ENCODE measurements around the gene METTL25B. TPM values are rescaled to one million over a fixed set of nuclear protein-coding genes. Genes with fewer than 3 reads are reported as not detected.
A peak's percentile ranks its signal among the peaks of the same experiment; 100 is the strongest.

METTL25B gene
- total RNA-seq, 1 experiment from 2014 or later = 46.0 TPM

- CTCF ChIA-PET = interaction anchor here (0.5 to 47.2 kb wide), 7 partner anchors 1 to 166 kb away, joined by 3 to 2415 read pairs (median 3); partner anchors contain the start of genes CRABP2, ISG20L2, METTL25B and NES
- H3K4me3 Mint-ChIP-seq (ENCODE audit: unreplicated experiment) = no peak overlapping the region
- BruUV-seq (replicated peaks) = no TSS peak
- H3K36me3 Mint-ChIP-seq (ENCODE audit: insufficient read depth, unreplicated experiment) = no peaks in the 10 kb centered on the region
- H3K4me1 Mint-ChIP-seq (ENCODE audit: insufficient read depth, unreplicated experiment) = peaks cover 26% of the 10 kb centered on the region
- H3K27me3 Mint-ChIP-seq (ENCODE audit: insufficient read depth, unreplicated experiment) = peaks cover 51% of the 10 kb centered on the region
- intact Hi-C loops (cut with micrococcal nuclease) = no loop called here
- DNase-seq (ENCODE audit: unreplicated experiment) = no peak
- POLR2A ChIA-PET = interaction anchor here (0.6 to 2.1 kb wide), 4 partner anchors 34 to 192 kb away, joined by 3 to 6 read pairs (median 4); partner anchors contain the start of genes ISG20L2 and METTL25B
- TF ChIP-seq CTCF (IDR thresholded peaks at IDR 0.05; ENCODE audit: unreplicated experiment) = no peak
- no peaks in the 10 kb centered on the region for H3K9me3 Mint-ChIP-seq (ENCODE audit: unreplicated experiment)
- peak overlapping the region; percentile 50 for H3K27ac Mint-ChIP-seq (ENCODE audit: low read depth, unreplicated experiment)
These were observed 34.2 kb upstream of the METTL25B start for GRCh38 chr1:156693848-156694689.

GRCh38 chr1:156694690-156694962, 33.6 kb upstream of the METTL25B start:
- no peak overlapping the region for H3K27ac Mint-ChIP-seq (ENCODE audit: low read depth, unreplicated experiment)
- peaks cover 22% of the 10 kb centered on the region for H3K4me1 Mint-ChIP-seq (ENCODE audit: insufficient read depth, unreplicated experiment)
- intact Hi-C loops (cut with micrococcal nuclease) = no loop called here
- peaks cover 46% of the 10 kb centered on the region for H3K27me3 Mint-ChIP-seq (ENCODE audit: insufficient read depth, unreplicated experiment)
- H3K4me3 Mint-ChIP-seq (ENCODE audit: unreplicated experiment) = no peak overlapping the region
- H3K9me3 Mint-ChIP-seq (ENCODE audit: unreplicated experiment) = no peaks in the 10 kb centered on the region
- peaks cover 3% of the 10 kb centered on the region for H3K36me3 Mint-ChIP-seq (ENCODE audit: insufficient read depth, unreplicated experiment)
- ChIA-PET CTCF (interaction anchor here (0.6 to 47.2 kb wide), 4 partner anchors 1 to 67 kb away, joined by 3 to 2415 read pairs (median 1216); partner anchors contain the start of genes CRABP2, ISG20L2, METTL25B and NES), POLR2A (interaction anchor here (0.6 to 2.1 kb wide), 2 partner anchors 34 to 42 kb away, joined by 5 to 6 read pairs; partner anchors contain the start of genes ISG20L2 and METTL25B)
- no peak for DNase-seq (ENCODE audit: unreplicated experiment)
- TF ChIP-seq CTCF (IDR thresholded peaks at IDR 0.05; ENCODE audit: unreplicated experiment) = no peak
- no TSS peak for BruUV-seq (replicated peaks)

- Mint-ChIP-seq H3K36me3 (ENCODE audit: insufficient read depth, unreplicated experiment) (peaks cover 6% of the 10 kb centered on the region), H3K27me3 (ENCODE audit: insufficient read depth, unreplicated experiment) (peaks cover 36% of the 10 kb centered on the region), H3K27ac (ENCODE audit: low read depth, unreplicated experiment) (no peak overlapping the region), H3K9me3 (ENCODE audit: unreplicated experiment) (no peaks in the 10 kb centered on the region), H3K4me3 (ENCODE audit: unreplicated experiment) (no peak overlapping the region), H3K4me1 (ENCODE audit: insufficient read depth, unreplicated experiment) (peaks cover 24% of the 10 kb centered on the region)
- intact Hi-C loops (cut with micrococcal nuclease) = no loop called here
- CTCF ChIA-PET = interaction anchor here (0.5 to 47.2 kb wide), 6 partner anchors 1 to 1314 kb away, joined by 3 to 2415 read pairs (median 4); partner anchors contain the start of genes CRABP2, ISG20L2, METTL25B and NES
- BruUV-seq (replicated peaks) = no TSS peak
- POLR2A ChIA-PET = no interaction called here
- TF ChIP-seq CTCF (IDR thresholded peaks at IDR 0.05; ENCODE audit: unreplicated experiment) = no peak
- DNase-seq (ENCODE audit: unreplicated experiment) = no peak
These were observed 31.5 kb upstream of the METTL25B start for GRCh38 chr1:156696755-156697154.

- intact Hi-C loops (cut with micrococcal nuclease) = no loop called here
- no peak for TF ChIP-seq CTCF (IDR thresholded peaks at IDR 0.05; ENCODE audit: unreplicated experiment)
- Mint-ChIP-seq H3K4me3 (ENCODE audit: unreplicated experiment) (no peak overlapping the region), H3K36me3 (ENCODE audit: insufficient read depth, unreplicated experiment) (peaks cover 6% of the 10 kb centered on the region), H3K9me3 (ENCODE audit: unreplicated experiment) (no peaks in the 10 kb centered on the region), H3K27ac (ENCODE audit: low read depth, unreplicated experiment) (no peak overlapping the region), H3K4me1 (ENCODE audit: insufficient read depth, unreplicated experiment) (peaks cover 17% of the 10 kb centered on the region), H3K27me3 (ENCODE audit: insufficient read depth, unreplicated experiment) (peaks cover 29% of the 10 kb centered on the region)
- ChIA-PET POLR2A (no interaction called here), CTCF (interaction anchor here (0.6 to 47.2 kb wide), 4 partner anchors 2 to 385 kb away, joined by 3 to 2415 read pairs (median 1210); partner anchors contain the start of genes CRABP2, ISG20L2, METTL25B and NES)
- DNase-seq (ENCODE audit: unreplicated experiment) = no peak
- no TSS peak for BruUV-seq (replicated peaks)
These were observed 30.8 kb upstream of the METTL25B start for GRCh38 chr1:156697481-156697880.
